Stimulated activated CD8-positive, alpha-beta memory T cell treated with anti-CD3 and anti-CD28 coated beads, Interleukin-12 subunit alpha, Interleukin-12 subunit beta, amount 100 ng/mL, for 24 hours (primary cell): ENCODE measurements around the gene LLGL1.

Experiments used
- DNase-seq: peaks from one replicate; pipeline ENCODE4 v3.0.0-alpha.2; 2020; ENCODE audit errors: extremely low read depth

Gene LLGL1

GRCh38 chr17:18270046-18270931, 44.9 kb downstream of the LLGL1 start:
- DNase-seq = no peak

DNA sequence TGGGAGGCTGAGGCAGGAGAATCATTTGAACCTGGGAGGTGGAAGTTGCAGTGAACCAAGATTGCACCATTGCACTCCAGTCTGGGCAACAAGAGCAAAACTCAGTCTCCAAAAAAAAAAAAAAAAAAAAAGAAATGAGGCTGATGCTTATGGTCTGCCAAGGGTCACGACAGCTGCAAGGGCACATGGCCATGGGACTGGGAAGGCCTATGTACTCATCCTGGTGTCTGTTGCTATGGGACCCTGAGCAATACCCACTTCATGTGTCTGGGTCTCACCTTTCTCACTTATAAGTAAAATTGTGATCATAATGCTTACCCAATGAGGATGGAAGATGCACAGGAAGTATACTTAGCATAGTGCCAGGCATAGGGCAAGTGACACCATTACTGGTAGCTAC, 51.6 kb downstream of the LLGL1 start:
- DNase-seq = no peak

- DNase-seq = no peak
Observed at GRCh38 chr17:18278867-18279266, 53.4 kb downstream of the LLGL1 start.

DNA sequence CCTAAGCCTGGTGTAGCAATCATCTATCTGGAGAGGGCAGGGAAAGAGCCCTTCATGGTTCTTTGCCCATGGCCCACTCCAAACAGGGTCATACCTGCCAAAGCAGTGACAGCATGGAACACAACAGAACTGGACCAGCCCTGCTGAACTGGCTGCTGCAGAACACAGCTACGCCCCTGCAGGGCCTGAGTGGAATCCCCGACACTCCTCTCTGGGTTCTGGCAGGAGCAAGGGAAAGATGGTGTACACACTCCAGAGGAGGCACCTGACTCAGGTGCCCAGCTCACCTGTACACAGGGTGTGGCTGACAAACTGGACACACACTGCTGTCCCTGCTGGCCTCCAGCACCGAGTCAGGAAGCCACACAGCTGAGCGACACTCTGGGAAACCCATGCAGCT, 54.8 kb downstream of the LLGL1 start:
- no peak for DNase-seq

DNA sequence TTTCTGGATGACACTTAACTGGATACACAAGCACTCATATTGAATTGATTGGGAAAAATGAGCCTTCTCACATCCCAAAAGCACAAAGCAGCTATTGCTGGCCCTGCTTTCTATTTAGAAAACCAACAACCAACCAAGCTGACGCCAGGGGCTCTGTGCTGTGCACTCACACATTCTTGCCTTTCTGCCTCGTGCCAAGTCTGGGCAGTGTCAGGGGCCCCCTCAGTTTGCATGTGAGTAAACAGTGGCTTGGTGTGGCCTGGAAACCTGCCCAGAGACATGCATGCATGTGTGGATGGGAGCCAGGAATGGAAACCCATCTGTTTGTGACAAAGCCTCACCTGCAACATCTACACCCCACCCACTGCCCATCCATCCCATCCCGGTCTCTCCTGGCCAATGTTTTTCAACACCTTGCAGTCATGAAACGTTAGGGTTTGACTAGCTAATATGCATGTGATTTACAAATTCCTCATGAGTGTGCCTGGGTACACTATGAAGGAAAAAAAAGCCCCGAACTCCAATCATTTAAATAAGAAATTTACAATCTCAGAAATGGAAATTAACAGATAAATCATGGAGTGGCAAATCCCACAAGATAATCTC, 55.4 kb downstream of the LLGL1 start:
- no peak for DNase-seq

DNA sequence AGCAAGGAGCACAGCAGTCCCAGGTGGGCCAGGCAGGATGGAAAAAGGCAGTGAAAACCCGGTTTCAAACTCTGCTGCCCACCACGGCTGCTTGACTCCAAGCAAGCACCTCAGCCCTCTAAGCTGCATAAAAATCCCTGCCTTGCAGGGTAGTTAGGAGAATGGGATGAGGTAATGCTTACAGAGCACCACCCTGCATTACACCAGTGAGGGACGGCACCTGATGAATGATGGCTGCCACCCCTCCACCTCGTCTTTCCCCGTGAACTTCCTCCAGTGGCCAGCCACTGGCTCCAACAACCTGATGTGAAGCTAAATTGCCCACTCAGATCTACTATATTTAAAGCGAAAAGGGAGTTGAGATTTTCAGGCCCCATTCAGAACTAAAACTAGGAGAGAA, 56.4 kb downstream of the LLGL1 start:
- no peak for DNase-seq

DNA sequence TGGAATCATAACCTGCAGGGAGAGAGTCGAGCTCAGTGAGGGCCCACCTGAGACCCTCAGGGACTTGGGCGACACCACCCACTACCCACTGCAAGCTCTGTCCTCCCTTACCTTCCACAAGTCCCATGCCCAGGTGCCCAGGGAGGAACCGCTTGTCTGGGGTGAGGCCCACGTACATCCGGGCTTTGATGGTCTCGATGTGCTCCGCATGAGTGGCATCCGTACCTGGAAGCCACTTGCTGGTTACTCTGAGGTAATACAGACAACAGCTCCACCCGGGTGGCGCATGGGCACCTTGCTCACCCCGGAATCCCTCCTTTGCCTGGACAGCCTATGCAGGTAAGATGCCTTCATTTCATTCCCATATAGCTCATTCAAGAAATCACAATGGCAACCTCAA, 59.9 kb downstream of the LLGL1 start:
- no peak for DNase-seq

DNA sequence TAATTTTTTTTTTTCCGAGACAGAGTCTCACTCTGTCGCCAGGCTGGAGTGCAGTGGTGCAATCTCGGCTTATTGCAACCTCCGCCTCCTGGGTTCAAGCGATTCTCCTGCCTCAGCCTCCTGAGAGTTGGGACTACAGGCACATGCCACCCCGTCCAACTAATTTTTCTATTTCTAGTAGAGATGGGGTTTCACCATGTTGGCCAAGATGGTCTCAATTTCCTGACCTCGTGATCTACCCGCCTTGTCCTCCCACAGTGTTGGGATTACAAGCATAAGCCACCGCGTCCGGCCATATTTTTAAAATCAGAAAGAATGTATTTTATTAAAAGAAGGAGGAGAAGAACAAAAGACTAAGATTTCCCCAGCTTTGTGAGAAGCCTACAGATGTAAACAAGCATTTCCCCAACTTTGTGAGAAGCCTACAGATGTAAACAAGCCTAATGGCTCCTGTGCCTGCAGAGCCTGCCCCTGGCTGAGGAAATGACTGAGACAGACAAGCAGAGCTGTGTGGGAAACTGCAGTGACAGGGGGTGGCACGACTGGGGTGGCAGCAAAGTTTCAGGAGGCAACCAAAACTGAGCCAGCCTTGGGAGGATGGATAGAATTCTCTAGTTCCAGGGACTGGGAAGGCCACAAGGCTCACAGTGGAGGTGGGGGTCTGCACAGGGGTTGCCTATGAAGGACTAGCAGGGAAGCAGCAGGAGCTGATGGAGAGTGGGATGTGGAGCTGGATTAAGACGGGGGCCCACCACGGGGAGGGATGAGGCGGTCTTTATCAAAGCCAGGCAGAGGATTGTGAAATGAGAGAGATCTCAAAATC, 66.5 kb downstream of the LLGL1 start:
- DNase-seq = no peak
